HG03196 (cell line): ENCODE results near the gene CPNE9.
A peak's percentile ranks its signal among the peaks of the same experiment; 100 is the strongest.

Source experiments
- ATAC-seq: cut with Tn5 transposase; IDR thresholded peaks from one replicate; pipeline ENCODE4 v1.9.1; 2021; ENCODE audit not compliant: unreplicated experiment

The CPNE9 gene

DNA sequence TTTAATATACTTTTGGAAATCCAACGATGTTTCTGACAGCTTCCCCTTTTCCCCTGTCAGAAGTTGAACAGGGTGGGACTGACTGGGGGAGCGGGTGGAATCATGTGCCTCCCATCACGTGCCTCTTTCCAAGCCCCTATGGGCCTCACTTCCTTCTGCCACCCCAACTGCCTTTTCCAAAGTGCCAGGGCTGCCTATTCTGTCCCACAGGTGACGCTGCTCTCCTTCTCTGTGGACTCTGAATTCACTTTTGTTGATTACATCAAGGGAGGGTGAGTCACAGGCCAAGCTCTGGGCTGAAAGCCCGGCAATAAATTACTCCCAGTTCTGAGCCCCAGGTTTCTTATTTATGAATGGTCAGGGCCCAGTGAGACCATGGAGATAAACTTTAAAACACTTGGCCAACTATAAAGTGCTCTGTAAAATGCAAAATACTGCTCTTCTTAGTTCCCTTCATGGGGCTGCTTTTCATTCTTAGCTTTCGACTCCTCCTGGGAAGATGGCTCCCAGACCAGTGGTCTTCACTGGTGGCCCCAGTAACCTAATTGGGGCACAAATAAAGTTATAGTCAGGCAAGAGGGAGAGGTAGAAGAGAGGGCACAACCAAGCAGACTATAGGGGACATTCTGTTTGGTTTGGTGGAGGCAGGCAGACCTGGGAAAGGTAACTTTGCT lies 12.3 kb downstream of the CPNE9 start:
- ATAC-seq, result no peak

DNA sequence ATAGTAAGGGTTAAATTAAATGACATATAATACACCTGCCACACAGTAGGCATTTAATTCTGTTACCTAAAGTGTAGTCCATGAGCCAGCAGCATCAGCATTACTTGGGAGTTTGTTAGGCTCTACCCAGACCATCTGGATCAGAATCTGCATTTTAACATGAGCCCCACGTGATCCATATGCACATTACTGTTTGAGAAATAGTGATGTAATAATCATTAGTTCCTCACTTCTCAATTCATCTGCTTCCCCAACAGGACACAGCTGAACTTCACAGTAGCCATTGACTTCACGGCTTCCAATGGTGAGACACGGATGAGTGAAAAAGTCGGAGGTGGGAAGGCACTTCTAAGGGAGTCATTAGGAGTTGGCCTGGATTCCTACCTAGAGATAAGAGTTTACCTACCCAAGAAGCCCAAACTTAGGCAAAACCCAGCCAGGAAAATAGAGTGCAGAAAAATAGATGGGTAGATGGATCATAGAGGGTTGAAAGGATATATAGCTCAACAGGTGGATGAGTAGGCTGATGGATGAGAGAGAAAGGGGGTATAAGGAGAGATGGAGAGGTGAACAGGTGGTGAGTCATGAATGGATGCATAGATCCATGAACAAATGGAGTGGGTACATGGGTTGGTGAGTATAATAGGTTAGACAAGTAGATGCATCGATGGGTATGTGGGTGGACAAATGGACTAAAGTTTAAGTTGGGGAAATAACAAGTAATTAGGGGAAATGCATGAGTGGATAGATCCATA lies 13.3 kb downstream of the CPNE9 start:
- no peak for ATAC-seq

GRCh38 chr3:9717563-9717962 lies 13.9 kb downstream of the CPNE9 start:
- ATAC-seq, result no peak

- ATAC-seq, result no peak
These were observed 14.5 kb downstream of the CPNE9 start for GRCh38 chr3:9718118-9718517.

- no peak for ATAC-seq
These were observed 17.5 kb downstream of the CPNE9 start for GRCh38 chr3:9721015-9721699.

DNA sequence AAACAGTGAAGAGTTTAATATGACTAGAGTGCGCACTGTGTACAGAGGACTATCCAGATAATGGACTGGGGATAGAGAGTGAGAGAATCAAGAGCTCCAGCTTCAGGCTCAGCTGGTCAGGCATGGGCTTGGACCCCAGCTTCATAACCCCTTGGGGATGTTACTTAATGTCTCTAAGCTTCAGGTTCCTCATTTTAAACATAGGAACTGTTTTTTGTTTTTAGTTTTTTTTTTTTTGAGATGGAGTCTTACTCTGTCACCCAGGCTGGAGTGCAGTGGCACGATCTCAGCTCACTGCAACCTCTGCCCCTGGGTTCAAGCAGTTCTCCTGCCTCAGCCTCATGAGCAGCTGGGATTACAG lies 18.0 kb downstream of the CPNE9 start:
- no peak for ATAC-seq

DNA sequence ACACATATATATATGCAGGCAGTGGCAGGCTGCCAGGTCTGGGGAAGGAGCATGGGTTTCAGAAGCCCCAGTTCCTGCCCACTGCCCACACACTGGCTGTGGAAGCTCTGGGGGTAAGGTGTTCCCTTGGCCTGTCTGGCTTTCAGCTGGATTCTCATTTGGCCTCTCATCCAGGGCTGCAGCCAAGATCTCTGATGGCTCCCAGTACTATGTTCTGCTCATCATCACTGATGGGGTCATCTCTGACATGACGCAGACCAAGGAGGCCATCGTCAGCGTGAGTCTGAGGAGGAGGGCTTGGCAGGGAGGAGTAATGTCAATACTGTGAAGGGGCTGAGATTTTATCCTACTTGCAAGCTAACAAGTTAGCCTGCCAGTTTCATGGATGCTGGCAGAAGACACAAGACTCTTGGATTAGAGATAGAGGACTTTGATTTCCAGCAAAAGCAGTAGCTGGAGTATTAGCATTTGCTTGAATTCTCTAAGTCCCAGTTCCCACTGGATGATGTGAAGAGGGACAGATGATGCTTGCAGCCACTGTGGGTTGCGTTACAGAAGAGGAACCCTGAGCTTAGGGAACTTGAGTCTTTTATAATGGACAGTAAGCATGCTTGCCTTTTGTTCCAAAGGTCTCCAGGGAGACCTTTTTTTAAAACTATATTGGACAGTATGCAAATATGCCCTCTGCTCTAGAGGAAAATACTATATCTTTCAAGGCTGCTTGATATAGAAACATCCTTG lies 22.3 kb downstream of the CPNE9 start:
- no peak for ATAC-seq

- no peak for ATAC-seq
These were observed 23.5 kb downstream of the CPNE9 start for GRCh38 chr3:9727041-9727595.

- ATAC-seq, result no peak
These were observed 24.1 kb downstream of the CPNE9 start for GRCh38 chr3:9727743-9728142.

DNA sequence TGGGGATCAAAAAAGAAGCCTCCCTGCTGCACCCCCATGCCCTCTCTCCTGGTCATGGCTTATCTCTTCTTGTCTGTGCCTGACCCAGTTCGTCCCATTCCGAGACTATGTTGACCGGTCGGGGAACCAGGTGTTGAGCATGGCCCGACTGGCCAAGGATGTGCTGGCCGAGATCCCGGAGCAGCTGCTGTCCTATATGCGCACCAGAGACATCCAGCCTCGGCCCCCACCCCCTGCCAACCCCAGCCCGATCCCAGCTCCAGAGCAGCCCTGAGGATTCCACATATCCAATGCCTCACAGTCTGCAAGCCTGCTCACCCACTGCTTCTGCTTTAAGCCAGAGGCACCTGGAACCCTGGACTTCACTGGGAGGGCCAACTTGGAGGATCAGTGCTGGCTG lies 25.8 kb downstream of the CPNE9 start:
- ATAC-seq, result no peak

DNA sequence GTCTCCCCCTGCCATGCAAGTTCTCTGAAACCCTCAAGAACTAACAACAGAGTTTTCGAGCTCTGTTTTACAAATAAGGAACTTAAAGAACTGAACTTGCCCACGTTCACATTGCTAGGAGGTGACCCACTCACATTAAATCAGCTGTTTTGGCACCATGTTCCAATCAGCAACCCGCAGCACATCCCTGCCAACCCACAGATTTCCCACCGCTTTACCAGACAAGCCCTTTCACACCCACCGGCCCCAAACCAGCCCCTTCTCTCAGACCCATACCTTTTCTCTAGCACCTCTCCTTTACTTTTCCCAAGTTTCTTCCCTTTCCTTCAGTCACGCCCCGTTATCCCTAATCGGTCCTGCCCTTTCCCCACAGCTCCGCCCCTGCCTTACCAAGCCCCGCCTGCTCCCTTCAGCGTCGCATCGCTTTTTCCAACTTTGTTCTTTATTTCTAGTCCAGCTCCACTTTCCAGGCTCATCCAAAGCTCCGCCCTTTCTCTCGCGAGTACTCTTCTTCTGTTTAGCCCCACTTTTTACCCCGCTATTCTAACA lies 27.1 kb downstream of the CPNE9 start:
- ATAC-seq, result peak; percentile 33

DNA sequence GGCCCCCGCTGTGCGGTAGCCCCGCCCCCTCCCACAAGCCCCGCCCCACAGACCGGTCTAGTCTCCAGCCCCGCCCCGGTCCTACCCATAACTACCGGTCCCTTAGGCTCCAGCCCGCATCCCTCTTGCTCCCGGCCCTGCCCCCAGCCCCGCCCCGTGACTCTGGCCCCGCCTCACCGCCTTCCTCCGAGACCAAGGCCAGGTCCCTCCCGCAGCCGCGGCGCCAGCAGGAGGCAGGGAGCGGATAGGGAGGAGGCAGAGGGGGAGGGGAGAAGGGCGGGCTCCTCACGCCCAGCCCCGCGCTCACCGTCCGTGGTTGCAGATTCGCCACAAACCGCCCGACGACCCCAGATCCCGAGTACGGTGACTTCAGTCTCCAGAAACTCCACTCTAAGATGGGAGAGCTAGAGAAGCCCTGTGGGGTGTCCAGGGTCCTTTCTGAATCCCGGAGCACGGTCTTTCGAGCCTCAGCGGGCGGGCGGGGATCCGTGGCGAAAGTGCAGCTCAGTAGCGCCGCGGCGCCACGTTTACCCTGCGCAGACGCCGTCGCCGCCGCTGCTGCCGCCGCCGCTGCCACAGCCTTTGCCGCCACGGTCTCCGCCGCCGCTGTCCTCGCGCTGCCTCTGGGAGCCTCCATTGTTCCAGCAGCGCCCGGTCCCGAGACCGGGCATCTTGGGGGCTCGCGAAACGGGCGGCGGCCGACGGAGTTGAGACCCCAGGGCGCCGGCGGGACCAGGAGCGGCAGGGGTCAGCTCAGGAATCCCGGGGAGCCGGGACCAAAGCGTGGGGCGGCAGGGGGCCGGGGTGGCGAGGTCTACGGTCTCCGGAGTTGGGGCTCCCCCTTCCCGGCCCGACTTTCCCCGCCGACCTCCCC lies 27.8 kb downstream of the CPNE9 start, which contains the start of gene BRPF1:
Gene BRPF1, plus strand, starts transcription at position 530 of the 874 bp plus-strand sequence. CDS start 2,406 bp downstream, outside the sequence.
- ATAC-seq, result peak; percentile 91

- peak; percentile 10 for ATAC-seq
These were observed 28.6 kb downstream of the CPNE9 start for GRCh38 chr3:9732080-9732739.

DNA sequence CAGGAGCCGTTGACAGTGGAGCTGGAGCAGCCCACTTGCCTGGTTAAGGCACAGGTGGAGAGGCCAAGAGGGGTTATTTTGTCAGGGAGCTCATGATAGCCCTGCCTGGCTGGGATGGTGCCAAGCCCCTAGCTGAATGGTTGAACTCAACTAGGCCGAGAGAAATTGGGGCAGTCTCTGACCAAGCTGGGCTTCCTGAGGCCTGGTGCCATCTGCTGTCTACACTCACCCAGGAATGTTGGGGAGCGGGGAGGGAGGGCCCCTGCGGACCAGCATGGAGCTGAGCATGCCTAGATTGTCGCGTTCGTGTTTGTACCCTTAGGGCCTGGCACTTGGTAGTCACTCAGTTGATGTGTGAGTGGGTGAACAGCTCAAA lies 29.1 kb downstream of the CPNE9 start:
- ATAC-seq, result no peak

GRCh38 chr3:9736831-9737230 lies 33.2 kb downstream of the CPNE9 start:
- no peak for ATAC-seq

DNA sequence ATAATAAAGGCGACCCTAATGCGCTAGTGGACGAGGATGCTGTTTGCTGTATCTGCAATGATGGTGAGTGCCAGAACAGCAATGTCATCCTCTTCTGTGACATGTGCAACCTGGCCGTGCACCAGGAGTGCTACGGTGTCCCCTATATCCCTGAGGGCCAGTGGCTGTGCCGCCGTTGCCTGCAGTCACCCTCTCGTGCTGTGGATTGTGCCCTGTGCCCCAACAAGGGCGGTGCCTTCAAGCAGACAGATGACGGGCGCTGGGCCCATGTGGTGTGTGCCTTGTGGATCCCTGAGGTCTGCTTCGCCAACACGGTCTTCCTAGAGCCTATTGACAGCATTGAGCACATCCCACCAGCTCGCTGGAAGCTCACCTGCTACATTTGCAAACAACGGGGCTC lies 35.5 kb downstream of the CPNE9 start:
- ATAC-seq, result no peak

DNA sequence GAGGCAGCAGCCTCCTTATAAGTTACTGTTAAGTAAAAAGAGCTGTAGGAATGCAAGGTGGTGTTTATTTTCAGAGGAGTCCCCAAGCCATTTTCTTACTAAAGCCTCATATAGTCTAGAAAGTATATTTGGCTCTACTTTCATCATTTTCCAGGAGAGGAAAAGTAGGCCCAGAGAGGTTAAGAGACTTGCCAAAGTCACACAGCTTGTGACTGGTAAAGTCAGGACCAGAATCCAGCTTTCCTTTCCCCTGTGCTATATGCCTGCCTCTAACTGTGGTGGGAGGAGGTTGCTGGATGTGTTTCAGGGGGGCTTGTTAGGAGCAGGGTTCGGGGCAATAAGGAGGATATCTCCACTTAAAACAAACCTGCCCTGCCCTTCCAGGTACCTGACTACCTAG lies 38.9 kb downstream of the CPNE9 start:
- ATAC-seq, result no peak

DNA sequence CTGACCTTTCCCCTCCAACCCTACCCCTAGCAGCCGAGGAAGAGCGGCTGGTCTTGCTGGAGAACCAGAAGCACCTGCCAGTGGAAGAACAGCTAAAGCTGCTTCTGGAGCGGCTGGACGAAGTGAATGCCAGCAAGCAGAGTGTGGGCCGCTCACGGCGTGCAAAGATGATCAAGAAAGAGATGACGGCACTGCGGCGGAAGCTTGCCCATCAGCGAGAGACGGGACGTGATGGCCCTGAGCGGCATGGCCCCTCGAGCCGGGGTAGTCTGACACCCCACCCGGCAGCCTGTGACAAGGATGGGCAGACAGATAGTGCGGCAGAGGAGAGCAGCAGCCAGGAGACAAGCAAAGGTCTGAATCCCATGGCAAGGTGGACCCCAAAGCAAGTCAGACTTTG lies 39.9 kb downstream of the CPNE9 start:
- no peak for ATAC-seq

GRCh38 chr3:9744162-9744561 lies 40.5 kb downstream of the CPNE9 start:
- ATAC-seq, result no peak
